Spleen (tissue), 7 donors: ENCODE measurements around the gene GRID2.

Experiments
- CTCF ChIP-seq, 11 experiments: fragments of 200-600 bp in 7 of 11; fragments of 450-650 bp in 4 of 11; sonication (generic) in 4 of 11; IDR thresholded peaks in 8 of 11; conservative IDR thresholded peaks in 3 of 11; 1 replicate in 7 of 11; 2 replicates in 4 of 11; pipeline versions ENCODE4 v1.4.0 to v1.8.0; 2016 to 2021; ENCODE audit warnings: antibody characterized with exemption in 11 of 11, inconsistent platforms in 4 of 11, mild to moderate bottlenecking in 1 of 11
- POLR2A ChIP-seq, 3 donors: fragments of 450-650 bp; IDR thresholded peaks; one replicate each; pipeline ENCODE4 v1.5.1; 2017; ENCODE audit warnings: antibody characterized with exemption in 3 of 3, mild to moderate bottlenecking in 1 of 3
- POLR2AphosphoS5 ChIP-seq, 3 donors: sonication (generic); formaldehyde crosslinking; IDR thresholded peaks; one replicate each; pipeline ENCODE4 v1.5.1; 2017; ENCODE audit warnings: antibody characterized with exemption in 3 of 3
- donor health status: DM: no; HTN: no; CAD: no; lungs with moderate emphysema.
- donor health status: DM: no; HTN: no; CAD: no.
- donor health status: DM: no; HTN: no; CAD: no.

- no peak for TF ChIP-seq CTCF (IDR thresholded peaks at IDR 0.05 in 8 of 11, conservative IDR thresholded peaks at IDR 0.05 in 3 of 11)
- TF ChIP-seq POLR2A (IDR thresholded peaks at IDR 0.05) = no peak
- no peak for TF ChIP-seq POLR2AphosphoS5 (IDR thresholded peaks at IDR 0.05)
Observed at GRCh38 chr4:93645120-93645519, 1341.4 kb downstream of the GRID2 start.
